ENCODE measurements around the gene GPD2.

GPD2 gene

GRCh38 chr2:156536534-156536933, 100.4 kb downstream of the GPD2 start:
- no peak for DNase-seq

DNA sequence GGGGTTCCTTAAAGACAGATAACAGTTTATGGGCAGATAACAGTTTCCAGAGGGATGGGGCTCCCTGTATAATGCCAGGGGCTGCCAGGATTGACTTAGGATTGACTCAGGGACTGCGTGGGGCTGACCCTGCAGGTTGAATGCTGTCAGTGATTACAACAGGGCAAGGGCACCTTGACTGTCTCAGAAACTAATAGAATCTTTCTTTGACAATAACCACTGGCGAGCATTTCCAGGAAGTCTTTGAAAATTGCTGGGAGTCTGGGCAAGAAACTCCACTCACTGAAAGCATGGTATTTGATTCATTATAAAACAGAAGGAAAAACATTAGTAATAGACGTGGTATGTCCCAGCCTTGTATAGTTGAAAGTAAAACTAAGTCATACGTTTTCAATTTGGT, 101.0 kb downstream of the GPD2 start:
- DNase-seq = no peak

DNA sequence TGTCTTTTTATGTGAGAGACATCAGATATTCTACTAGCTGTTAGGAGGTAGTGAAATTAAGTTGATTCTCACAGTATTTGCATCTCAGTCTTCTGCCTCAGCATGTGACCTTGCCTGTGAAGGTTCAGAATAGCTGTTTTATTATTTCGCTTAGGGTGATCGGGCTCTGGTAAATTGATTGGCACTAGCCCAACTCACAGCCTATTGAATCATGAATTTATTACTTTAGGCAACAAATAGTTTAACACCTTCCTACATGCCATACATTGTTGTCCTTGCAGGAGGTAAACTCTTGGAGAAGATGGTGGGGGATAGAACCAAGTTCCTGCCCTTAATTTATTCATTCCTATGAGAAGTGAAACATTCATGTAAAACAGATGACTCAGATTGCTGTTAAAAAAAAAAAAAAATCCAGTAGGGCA, 101.9 kb downstream of the GPD2 start:
- no peak for DNase-seq

DNA sequence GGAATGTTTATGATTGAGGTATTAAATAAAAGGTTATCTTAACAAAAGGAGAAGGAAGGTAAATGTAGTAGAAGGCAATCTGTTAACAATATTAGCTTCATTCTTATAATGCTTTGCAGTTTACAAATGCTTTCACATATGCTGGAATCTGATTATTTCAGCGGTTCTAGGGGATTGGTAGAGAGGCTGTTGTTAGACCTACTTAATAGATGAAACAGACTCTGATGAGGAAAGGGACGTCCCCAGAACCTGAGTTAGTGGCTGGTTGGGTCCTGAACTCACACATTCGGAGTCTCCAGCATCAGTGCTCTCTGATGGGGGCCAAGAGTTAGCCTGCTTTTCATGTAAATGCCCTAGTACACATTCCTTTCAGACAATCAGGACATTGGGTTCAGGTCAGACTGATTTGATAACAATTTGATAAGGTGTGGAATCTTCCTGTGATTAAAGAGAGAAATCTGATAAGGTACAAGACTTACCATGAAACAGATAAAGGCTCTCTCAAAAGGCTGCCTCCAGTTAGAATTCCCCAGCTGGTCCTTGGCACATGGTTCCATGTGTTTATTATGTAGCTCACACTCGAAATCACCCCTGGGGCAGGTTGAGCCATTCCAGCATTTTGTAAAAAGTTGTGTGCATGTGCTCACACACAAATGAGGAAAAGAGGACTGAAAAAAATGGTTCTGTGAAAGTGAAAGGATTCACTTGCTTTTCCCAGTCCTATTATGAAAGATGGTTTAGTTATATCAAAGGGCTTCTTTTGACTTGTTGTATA, 103.1 kb downstream of the GPD2 start:
- no peak for DNase-seq

GRCh38 chr2:156540706-156541105, 104.5 kb downstream of the GPD2 start:
- DNase-seq = no peak

- no peak for DNase-seq
Measured at GRCh38 chr2:156541229-156541628, 105.0 kb downstream of the GPD2 start.

DNA sequence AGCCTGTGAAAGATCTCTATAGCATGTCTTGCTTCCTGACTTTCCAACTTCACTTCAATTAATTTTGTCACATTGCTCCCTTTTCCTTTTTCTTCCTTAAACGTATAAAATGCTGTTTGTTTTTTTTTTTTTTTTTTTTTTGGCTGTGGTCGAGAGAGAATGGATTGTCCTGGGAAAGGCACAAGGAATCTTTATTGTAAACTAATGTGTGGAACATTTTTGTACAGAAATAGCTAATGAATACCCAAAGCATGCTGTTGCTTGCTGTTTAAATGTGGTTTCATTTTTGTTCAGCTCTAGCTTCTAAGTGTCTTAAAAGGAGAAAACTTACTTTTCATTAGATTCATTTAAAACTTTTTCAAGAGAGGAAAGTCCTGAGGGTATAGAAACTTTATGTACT, 105.5 kb downstream of the GPD2 start:
- no peak for DNase-seq

- no peak for DNase-seq
Measured at GRCh38 chr2:156548413-156548812, 112.2 kb downstream of the GPD2 start.

DNA sequence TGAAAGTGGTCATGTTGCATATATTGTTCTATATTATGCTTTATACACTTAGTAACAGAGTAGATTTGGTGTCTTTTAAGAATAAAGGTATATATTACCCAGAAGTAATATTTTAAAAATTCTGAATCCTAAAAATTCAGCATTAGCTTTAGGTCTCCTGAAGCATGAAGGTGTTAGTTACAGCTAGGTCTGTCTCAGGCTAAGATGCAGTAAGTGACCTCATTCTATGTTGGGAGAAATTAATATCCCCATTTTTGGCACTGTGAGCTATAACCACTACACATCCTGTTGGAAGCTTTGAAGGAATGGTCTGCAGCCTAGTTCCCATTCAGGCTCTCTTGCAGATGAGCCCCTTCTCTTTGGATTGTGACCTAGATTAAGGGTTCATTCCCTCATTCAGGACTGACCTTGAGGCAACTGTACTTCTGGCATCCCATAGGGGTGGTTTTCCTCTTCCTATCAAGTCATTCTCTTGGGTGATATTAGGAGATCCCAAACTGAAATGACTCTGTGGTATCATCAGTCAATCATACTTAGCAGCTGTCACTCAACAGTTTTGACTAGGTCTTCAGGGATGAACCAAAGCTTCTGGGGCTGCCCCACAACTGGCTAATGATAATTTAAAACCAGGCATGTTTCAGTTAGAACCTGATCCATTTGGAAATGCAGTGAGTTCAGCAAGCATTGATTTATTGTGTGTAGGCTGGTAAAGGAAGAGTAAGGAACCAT, 117.7 kb downstream of the GPD2 start:
- no peak for DNase-seq

- DNase-seq = no peak
Measured at GRCh38 chr2:156561326-156561725, 125.1 kb downstream of the GPD2 start.

- no peak for DNase-seq
Measured at GRCh38 chr2:156562124-156562523, 125.9 kb downstream of the GPD2 start.

GRCh38 chr2:156563994-156564753, 128.0 kb downstream of the GPD2 start:
- DNase-seq = no peak

- DNase-seq = no peak
Measured at GRCh38 chr2:156565066-156565710, 129.0 kb downstream of the GPD2 start.

DNA sequence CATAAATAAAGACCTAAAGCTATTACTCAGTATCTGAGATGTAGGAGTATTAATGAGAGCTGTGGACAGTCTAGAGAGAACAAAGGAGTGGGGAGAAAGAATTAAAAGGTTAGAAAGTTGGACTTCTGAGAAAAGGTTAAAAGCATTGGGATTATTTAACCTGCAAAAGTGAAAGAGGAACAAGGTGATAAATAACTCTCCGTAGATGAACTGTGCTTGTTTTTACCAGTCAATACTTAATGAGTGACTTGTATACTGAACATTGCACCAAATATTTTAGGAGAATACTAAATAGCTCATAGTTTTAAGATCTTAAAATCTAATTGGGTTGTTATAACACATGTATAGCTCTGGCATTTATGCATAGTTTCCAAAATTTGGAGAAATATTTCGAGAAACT, 137.5 kb downstream of the GPD2 start:
- DNase-seq = no peak

DNA sequence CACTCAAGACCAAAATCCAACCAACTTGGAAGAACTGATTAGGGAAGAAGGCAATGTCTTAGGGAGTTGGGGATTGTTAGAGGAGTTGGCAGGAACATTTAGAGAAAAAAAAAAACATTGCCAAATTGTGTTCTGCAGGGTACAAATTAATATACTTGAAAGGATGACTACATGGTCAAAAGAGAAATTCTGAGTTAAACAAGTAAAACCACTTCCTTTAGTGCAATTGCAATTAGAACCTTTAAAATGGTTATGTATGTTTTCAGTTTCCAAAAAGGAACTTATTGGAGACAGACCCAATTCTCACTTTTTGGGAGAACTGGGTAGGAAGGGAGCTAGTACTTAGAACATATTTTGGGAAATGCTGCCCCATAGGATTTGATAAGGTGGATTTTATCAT, 137.9 kb downstream of the GPD2 start:
- no peak for DNase-seq

GRCh38 chr2:156576005-156576404, 139.8 kb downstream of the GPD2 start:
- no peak for DNase-seq

GRCh38 chr2:156580501-156580900, 144.3 kb downstream of the GPD2 start:
- DNase-seq = no peak

DNA sequence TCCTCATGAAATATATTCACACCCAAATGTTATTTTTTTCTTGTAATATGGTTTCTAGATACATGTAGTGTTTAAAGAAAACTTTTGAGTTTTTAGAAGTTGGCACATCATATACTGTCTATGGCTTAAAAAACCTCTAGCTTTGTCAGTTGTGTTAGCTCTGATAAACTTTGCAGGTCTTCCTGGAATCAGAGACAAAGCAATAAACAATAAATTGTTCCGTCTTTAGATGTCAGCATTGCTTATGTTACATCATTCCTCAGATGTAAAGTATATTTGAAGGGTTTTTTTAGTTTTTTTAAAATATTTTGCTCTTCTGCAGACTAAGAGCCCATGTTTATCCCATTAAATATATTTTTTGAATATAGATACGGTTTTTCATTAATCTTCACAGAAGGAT, 145.1 kb downstream of the GPD2 start:
- no peak for DNase-seq

DNA sequence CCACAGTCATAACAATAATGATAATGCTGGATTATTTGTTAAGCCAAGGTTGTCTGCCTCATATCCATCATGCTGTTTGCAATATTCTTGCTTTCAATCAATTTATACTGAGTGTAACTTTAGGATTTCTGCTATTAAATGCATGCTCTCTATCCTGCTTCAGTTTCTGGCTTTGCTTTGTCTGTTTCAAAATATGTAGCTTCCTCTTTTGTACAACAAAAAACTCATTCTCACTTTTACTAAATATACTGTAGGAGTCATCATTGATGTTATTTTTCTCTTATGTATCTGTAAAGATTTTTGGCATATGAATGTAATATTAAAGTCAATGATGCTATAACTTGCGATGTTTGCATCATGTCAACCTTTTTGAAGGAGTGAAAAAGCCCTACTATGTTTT, 149.3 kb downstream of the GPD2 start:
- DNase-seq = no peak

- no peak for DNase-seq
Measured at GRCh38 chr2:156586621-156587020, 150.4 kb downstream of the GPD2 start.

DNA sequence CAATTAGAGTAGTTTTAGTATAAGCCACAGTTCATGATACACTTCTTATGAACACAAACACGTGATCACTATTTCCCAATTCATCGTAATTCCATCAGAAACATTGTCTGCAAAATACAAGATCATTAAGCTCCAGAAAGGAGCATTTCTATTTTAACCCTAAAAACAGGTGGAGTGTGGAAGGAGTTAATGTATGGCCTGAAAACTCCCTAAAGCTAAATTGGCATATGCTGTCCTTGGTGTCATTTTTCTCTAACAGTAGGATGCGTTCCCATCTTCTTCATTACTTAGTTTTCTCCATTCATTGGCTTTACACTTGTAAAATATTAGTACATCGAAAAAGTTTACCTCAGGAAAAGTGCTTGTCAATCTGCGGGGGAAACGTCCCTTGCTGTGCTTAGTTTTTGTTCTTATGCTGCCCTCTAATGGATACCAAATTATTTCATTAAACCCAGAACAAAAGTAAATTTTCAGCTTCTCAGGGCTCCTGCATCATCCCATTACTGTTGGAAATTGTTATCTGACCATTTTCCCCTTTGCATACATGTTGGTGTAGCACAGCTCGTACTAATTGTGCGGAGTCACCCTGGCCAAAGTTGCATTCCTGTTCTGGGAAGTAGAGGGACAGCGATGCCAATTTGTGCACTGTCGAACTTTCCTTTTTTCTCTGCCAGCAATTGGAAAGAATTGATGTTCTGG, 153.4 kb downstream of the GPD2 start:
- peak; percentile 2 for DNase-seq

- no peak for DNase-seq
Measured at GRCh38 chr2:156590085-156590739, 154.0 kb downstream of the GPD2 start.
